HL-60 (cell line): ENCODE measurements around the gene PPP5C.

Experiments
- DNase-seq, 2 experiments: peaks; one replicate each; pipeline ENCODE4 v3.0.0-alpha.2; 2010 to 2020; ENCODE audit warnings: low read depth in 1 of 2, low spot score in 1 of 2
- H3K27ac ChIP-seq: fragments of 250-450 bp; sonication (Bioruptor Pico); replicated peaks from 2 replicates; pipeline ENCODE4 v1.5.1; 2020; ENCODE audit warnings: mild to moderate bottlenecking, moderate library complexity
- H3K27me3 ChIP-seq: fragments of 250-450 bp; sonication (Bioruptor Pico); 2 replicates; pipeline ENCODE4 v1.5.1; 2021; ENCODE audit warnings: mild to moderate bottlenecking, moderate library complexity; ENCODE audit not compliant: insufficient read depth, poor library complexity, severe bottlenecking
- H3K4me3 ChIP-seq: replicated peaks from 2 replicates; pipeline ENCODE4 v1.5.1; 2011; ENCODE audit warnings: mild to moderate bottlenecking, control low read depth, low read length; ENCODE audit not compliant: insufficient read depth
- CTCF ChIP-seq: IDR thresholded peaks from one replicate; pipeline ENCODE4 v1.5.1; 2011; ENCODE audit warnings: low read length, control low read depth, inconsistent platforms; ENCODE audit not compliant: insufficient read depth
- GABPA ChIP-seq: IDR thresholded peaks from 2 replicates; pipeline ENCODE4 v1.6.1; 2012; ENCODE audit warnings: low read depth
- POLR2AphosphoS5 ChIP-seq: IDR thresholded peaks from 2 replicates; pipeline ENCODE4 v1.6.1; 2012; ENCODE audit warnings: low read depth
- SPI1 ChIP-seq: IDR thresholded peaks from 2 replicates; pipeline ENCODE4 v1.6.1; 2012; ENCODE audit warnings: low read depth, mild to moderate bottlenecking, borderline replicate concordance
- TF ChIP-seq, protein P1 (sequence below): IDR thresholded peaks from 2 replicates; pipeline ENCODE4 v1.6.1; 2012; ENCODE audit warnings: low read depth; ENCODE audit not compliant: insufficient replicate concordance

Gene PPP5C

GRCh38 chr19:46407856-46408663 lies 61.2 kb downstream of the PPP5C start:
- no peak overlapping the region for H3K4me3 ChIP-seq

DNA sequence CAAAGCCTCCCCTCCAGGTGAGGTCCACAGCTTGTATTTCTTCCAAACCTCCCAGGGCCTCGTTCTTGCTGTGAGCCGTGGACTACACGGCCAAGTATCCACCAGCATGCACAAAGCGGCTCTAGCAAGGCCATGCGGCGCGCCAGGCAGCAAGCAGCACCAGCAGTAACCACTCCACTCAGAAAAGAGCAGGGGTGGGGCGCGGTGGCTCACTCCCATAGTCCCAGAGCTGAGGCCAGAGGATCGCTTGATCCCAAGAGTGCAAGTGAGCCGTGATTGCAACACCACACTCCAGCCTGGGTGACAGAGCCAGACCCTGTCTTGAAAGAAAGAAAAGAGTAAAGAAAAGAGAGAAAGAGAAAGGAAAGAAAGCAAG lies 61.8 kb downstream of the PPP5C start:
- Histone ChIP-seq H3K4me3 (no peak overlapping the region), H3K27me3 (peaks cover 22% of the 10 kb centered on the region), H3K27ac (no peak overlapping the region)
- no peak for TF ChIP-seq POLR2AphosphoS5
- no peak for TF ChIP-seq CTCF
- TF ChIP-seq SPI1 = no peak
- TF ChIP-seq, protein P1, sequence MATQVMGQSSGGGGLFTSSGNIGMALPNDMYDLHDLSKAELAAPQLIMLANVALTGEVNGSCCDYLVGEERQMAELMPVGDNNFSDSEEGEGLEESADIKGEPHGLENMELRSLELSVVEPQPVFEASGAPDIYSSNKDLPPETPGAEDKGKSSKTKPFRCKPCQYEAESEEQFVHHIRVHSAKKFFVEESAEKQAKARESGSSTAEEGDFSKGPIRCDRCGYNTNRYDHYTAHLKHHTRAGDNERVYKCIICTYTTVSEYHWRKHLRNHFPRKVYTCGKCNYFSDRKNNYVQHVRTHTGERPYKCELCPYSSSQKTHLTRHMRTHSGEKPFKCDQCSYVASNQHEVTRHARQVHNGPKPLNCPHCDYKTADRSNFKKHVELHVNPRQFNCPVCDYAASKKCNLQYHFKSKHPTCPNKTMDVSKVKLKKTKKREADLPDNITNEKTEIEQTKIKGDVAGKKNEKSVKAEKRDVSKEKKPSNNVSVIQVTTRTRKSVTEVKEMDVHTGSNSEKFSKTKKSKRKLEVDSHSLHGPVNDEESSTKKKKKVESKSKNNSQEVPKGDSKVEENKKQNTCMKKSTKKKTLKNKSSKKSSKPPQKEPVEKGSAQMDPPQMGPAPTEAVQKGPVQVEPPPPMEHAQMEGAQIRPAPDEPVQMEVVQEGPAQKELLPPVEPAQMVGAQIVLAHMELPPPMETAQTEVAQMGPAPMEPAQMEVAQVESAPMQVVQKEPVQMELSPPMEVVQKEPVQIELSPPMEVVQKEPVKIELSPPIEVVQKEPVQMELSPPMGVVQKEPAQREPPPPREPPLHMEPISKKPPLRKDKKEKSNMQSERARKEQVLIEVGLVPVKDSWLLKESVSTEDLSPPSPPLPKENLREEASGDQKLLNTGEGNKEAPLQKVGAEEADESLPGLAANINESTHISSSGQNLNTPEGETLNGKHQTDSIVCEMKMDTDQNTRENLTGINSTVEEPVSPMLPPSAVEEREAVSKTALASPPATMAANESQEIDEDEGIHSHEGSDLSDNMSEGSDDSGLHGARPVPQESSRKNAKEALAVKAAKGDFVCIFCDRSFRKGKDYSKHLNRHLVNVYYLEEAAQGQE = no peak
- TF ChIP-seq GABPA = no peak
- DNase-seq = no peak

More at GRCh38 chr19:46407856-46408663, 61.2 kb downstream of the PPP5C start:
- Histone ChIP-seq H3K27ac (no peak overlapping the region), H3K27me3 (peaks cover 17% of the 10 kb centered on the region)
- DNase-seq = no peak
- TF ChIP-seq GABPA = no peak
- no peak for TF ChIP-seq SPI1
- no peak for TF ChIP-seq POLR2AphosphoS5
- no peak for TF ChIP-seq CTCF
- TF ChIP-seq, protein P1 = no peak

DNA sequence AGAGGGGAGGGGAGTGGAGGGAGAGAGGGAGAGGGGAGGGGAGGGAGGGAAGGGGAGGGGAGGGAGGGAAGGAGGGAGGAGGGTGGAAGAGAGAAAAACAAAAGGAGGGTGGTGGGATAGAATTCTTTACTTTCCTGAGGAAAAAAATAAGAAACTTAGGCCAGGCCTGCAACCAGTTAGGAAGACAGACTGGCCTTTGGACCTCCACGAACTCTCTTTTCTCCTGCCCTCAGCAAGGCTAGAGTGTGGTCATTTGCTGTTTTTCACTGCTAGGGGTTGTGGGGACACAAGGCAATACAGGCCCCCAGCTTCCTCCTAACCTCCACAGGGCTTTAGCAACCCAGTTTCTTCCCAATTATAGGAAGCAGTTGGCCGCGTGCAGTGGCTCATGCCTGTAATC lies 62.3 kb downstream of the PPP5C start:
- TF ChIP-seq, protein P1 = no peak
- no peak for TF ChIP-seq GABPA
- TF ChIP-seq CTCF = no peak
- TF ChIP-seq POLR2AphosphoS5 = no peak
- TF ChIP-seq SPI1 = no peak
- DNase-seq = no peak
- no peak overlapping the region for H3K4me3 ChIP-seq
- H3K27me3 ChIP-seq = peaks cover 22% of the 10 kb centered on the region
- no peak overlapping the region for H3K27ac ChIP-seq
